HPDE6-E6E7 (cell line): ENCODE data around the gene HOXC10.

Source experiments
- DNase-seq: peaks from one replicate; pipeline ENCODE4 v3.0.0; 2011; ENCODE audit warnings: missing footprints; ENCODE audit errors: extremely low spot score

The HOXC10 gene

GRCh38 chr12:53991077-53991460 lies 6.1 kb downstream of the HOXC10 start:
- no peak for DNase-seq

GRCh38 chr12:53992377-53992889 lies 7.5 kb downstream of the HOXC10 start:
- DNase-seq, result no peak

DNA sequence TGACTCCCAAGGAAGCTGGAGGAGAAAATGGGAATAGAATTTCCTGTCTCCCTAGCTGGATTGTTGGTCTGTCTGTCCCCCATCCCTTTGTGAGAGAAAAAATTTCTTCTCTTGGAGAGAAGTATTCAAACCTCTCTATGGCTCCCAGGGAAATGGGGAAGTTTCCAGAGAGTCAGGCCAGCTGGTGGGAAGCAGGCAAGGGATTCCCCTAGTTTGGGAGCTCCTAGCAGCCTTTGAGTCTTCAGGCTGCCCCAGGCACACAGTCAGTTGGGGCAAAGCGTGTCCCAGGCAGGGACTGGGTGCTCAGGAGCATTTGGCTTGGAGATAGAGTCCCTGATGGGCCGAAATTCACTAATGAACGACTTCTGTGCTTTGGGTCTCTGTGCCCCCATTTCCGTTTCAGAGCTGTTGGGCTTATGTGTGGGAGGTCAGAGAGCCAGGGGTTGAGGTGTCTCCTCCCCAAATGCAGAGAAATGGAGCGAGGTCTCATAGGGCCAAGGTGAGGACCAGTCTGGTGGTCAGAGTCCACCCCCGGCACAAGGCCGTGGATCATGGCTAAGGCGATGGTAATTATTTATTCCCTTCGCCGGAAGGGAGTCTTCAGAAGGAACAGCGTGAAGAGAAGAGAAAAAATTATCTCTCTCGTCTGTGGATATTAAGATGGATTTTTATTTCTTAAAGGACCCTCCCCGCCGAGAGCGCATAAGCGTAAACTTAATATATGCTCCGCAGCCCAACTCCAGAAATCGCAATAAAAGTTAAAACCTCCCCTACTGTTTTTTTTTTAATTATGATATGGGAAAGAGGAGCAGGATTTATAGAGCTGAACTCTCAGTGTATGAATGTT lies 8.4 kb downstream of the HOXC10 start:
- DNase-seq, result no peak

GRCh38 chr12:53994009-53994263 lies 9.0 kb downstream of the HOXC10 start:
- DNase-seq, result no peak

DNA sequence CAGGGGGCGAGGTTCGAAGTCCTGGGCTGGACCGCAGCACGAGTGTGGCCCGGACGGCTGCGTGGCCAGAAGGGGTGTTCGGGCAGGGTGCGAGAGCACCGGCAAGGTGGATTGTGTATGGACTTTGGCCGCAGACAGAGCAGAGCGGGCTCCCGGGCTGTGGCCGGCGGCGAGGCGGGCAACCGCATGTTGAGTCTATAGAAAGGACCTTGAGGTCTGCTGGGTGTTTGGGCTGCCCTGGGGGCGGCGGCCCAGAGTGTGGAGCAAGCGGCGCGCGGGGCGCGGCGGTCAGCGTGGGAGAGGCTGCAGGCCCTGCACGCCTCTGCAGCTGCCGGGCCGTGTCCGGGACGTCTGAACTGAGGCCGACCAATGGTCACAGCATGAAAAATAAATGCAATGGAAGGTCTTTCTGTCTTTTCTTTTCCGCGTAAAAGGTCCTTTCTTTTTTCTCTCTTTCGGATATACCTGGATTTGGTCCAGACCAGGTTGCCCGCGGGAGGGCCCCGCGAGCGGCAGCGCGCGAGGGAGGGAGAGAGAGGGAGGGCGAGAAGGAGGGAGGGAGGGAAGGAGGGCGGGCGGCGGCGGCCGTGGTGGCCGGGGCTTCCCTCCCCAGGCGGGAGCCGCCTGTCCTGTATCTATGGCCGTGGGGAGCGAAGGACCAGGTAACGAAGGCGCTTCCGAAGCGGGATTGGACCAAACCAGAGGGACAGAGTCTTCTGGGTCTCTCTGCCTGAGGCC lies 9.5 kb downstream of the HOXC10 start:
- no peak for DNase-seq

DNA sequence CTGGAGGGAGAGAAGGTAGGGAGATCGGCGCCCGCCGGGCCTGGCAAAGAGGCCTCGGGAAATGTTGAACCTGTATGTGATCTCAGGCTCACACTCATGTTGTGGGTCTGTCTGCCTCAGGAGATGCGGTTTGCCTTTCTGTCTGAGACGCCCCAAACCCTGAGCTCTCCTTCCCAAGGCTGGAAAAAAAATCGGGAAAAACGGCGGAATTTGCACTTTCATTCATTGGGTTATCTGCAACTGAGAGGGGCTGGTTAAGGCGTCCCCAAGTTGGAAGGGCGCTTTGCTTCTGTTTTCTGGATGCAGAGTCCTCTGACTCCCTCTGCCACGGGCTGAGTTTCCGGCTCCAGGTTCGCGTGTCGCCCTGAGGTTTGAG lies 10.0 kb downstream of the HOXC10 start:
- no peak for DNase-seq

DNA sequence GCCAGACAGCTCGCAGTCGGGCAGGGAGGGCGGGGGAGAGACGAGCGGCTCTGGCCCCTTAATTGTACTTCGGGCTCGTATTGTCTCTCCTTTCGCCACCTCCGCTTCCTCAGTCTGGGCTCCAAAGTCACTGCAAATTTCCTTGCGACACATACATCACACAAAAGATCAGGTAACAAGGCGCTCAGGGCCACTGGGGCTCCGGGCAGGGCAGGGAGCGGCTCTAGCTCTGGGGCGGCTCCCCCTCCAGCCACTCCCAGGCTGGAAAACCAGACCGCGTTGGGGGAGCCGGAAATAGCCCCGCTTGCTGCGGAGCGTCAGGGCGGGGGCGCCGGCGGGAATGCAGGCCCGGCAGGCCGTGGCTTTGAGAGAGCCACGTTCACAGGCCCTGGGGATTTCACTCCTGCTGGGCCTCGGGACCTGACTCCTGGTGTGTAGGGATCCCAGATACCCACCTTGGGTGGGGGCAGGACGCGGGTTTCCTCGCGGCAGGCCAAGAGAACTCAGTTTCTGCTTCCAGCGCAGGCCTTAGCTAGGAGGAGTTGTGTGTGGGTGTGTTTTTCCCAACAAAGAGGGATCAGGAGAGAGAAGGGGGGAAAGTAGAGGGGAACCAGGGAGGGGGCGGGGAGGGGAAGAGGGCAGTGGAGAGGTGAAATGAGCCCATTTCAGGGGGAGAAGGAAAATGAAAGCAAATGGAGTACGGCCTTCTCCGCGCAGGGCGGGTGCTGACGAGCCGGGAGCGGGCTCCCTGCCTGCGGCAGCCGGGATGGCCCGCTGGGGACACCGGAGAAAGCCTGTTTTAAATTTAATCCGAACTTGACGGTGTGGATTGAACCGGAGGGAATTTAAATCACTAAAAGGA lies 10.7 kb downstream of the HOXC10 start:
- DNase-seq, result no peak

- DNase-seq, result no peak
Measured at GRCh38 chr12:53996240-53997203, 11.6 kb downstream of the HOXC10 start.

DNA sequence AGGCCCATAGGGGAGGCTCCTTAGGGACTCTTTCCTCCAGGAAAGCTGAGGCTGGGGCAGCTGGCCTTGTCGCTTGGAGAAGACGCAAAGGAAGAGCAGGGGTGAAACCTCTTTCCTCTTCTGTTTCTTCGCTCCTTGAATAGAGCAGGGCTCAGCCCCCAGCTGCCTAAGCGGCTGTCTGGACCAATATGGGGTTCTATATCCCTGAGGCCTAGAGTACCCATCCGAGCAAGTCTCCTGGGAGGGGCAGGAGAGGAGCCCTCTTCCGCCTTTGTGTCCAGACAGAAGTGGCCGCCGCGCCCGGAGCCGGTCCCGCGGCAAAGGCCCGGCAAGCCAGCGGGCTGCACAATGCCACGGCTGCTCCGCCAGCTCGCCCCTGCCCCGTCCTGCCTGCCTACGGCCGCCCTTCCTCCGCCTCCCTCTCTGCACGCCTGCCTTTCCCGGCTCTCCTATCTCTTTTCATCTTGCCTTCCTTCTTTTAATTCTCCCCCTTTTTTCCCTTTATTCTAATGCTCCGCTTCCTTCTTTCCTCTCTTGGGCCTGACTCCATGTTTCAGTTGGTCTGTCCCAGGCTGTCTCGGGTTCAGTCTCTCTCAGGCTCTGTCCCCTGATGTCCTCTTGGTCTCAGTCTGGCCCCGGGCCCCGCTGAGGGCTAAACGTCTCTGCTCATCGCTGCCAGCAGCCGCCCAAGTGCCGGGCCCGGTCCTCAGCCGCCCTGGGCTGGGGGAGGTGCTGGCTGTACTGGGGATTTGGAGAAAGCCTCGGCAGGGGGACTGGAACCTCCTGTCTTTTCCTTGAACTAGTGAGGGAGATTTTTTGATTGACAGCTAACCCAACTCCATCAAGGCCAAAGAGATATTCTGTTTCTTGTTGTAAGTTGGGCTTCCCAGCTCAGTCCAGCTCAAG lies 12.5 kb downstream of the HOXC10 start:
- no peak for DNase-seq

- no peak for DNase-seq
Measured at GRCh38 chr12:53998110-53998899, 13.4 kb downstream of the HOXC10 start.

- DNase-seq, result no peak
Measured at GRCh38 chr12:53998900-53999236, 13.9 kb downstream of the HOXC10 start.

DNA sequence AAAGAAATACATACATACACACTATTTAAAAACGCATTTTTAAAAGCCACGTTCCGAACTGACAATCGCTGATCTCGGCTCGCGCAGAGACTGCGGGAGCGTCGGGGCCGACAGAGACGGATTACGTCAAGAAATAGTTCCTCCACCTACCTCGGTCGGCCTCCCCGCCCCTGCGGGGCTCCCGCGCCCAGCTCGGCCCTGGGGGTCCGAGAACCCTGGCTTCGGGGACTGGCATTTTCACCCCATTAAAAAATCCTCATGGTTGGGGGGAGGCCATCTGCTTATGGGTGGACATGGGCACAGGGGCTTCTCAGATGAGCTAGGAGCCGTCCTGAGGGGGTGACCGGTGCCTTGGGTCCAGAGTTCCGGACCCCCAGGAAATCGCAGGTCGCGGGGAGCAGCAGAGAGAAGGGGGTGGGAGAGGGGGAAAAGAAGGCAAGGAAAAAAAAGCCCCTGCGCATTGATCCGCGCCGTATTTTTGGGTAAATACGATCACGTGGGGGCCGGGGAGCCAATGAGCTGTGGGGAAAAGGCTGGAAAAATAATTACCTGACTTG lies 14.7 kb downstream of the HOXC10 start:
- DNase-seq, result no peak

GRCh38 chr12:54000116-54001114 lies 15.5 kb downstream of the HOXC10 start, which contains the start of gene HOXC9:
HOXC9 (plus strand) TSS chr12:54000161; CDS start chr12:54000189, 28 bp downstream.
- no peak for DNase-seq

DNA sequence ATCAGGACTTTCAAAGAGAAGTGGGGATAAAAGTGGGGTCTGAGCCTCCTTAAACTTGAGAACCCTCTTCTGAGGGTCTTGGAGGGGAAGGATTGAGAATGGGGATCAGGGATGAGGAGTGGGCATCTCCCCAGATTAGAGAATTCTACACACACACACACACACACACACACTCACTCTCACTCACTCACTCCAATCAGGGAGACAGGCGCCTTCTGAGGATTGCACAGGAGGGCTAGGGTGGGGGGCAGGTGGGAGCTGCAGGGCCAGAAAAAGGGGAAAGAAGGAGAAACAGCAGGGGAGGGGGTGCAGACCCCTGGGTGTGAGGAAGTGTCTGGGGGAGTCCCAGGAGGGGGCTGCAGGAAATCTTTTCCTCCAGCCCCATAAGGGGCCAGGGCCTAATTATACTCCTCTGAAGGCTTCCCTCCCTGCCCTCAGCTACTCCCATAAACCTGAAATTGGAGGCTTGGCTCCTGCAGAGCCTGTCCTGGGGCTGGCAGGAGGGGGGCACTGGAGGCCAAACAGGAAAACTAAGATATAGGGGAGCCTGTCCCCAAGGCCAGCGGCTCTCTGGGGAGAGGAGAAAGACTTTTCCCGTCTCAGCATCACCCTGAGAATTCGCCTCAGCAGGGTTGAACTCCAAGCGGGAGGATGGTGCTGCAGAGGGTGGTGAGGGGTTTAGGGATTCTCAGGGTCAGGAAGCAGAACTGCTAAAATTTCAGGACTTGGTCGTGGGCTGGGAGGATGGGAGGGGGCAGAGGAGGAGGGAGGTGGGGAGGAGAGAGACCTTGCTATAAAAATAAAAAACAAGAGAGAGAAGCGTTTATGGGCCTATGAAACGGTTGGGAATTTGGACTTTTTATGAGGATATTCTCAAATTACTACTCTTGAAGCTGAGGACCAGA lies 16.6 kb downstream of the HOXC10 start:
- DNase-seq, result no peak

- DNase-seq, result no peak
Measured at GRCh38 chr12:54002278-54002914, 17.4 kb downstream of the HOXC10 start.

DNA sequence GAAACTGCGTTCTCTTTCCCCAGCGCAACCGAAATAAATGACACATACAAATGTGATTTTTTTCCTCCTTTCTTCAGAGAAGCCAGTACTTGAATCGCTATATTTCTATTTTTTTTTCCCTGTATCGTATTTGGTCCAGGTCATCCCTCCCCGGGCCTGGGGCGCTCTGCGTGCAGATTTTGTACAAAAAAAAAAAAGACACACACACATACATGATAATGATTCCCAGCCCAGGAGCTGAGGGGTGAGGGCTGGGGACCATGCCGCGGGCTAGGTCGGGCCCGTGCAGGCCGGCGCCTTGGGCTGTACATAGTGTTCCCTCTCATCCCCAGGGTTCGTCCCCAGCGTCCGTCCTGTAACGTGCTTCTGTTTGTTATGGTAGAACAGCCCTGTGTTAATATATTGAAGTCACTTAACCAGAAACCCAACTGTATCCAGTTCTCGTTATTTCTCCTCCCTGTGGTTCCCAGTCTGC lies 18.0 kb downstream of the HOXC10 start:
- DNase-seq, result no peak
